ENCODE measurements around the gene EMC8.

EMC8 gene

GRCh38 chr16:85770741-85771140 is 28.6 kb downstream of the EMC8 start:
- no peak for TF ChIP-seq CTCF (IDR thresholded peaks at IDR 0.05)
- TF ChIP-seq ZFX (IDR thresholded peaks at IDR 0.05; ENCODE audit: borderline replicate concordance) = no peak
- H3K27ac ChIP-seq = no peak overlapping the region

GRCh38 chr16:85768199-85768598 is 31.1 kb downstream of the EMC8 start:
- H3K27ac ChIP-seq = no peak overlapping the region
- TF ChIP-seq ZFX (IDR thresholded peaks at IDR 0.05; ENCODE audit: borderline replicate concordance) (no peak), CTCF (IDR thresholded peaks at IDR 0.05) (no peak)

- TF ChIP-seq CTCF (IDR thresholded peaks at IDR 0.05) = no peak
- no peak for TF ChIP-seq ZFX (IDR thresholded peaks at IDR 0.05; ENCODE audit: borderline replicate concordance)
- H3K27ac ChIP-seq = no peak overlapping the region
Measured at GRCh38 chr16:85767531-85767930, 31.8 kb downstream of the EMC8 start.

- H3K27ac ChIP-seq = no peak overlapping the region
- TF ChIP-seq ZFX (IDR thresholded peaks at IDR 0.05; ENCODE audit: borderline replicate concordance) = no peak
- no peak for TF ChIP-seq CTCF (IDR thresholded peaks at IDR 0.05)
Measured at GRCh38 chr16:85765767-85766166, 33.6 kb downstream of the EMC8 start.

GRCh38 chr16:85765211-85765610 is 34.1 kb downstream of the EMC8 start:
- TF ChIP-seq CTCF (IDR thresholded peaks at IDR 0.05) (no peak), ZFX (IDR thresholded peaks at IDR 0.05; ENCODE audit: borderline replicate concordance) (no peak)
- no peak overlapping the region for H3K27ac ChIP-seq

- TF ChIP-seq CTCF (IDR thresholded peaks at IDR 0.05) = no peak
- no peak for TF ChIP-seq ZFX (IDR thresholded peaks at IDR 0.05; ENCODE audit: borderline replicate concordance)
- H3K27ac ChIP-seq = no peak overlapping the region
Measured at GRCh38 chr16:85763616-85764015, 35.7 kb downstream of the EMC8 start.

- TF ChIP-seq ZFX (IDR thresholded peaks at IDR 0.05; ENCODE audit: borderline replicate concordance) (no peak), CTCF (IDR thresholded peaks at IDR 0.05) (no peak)
- no peak overlapping the region for H3K27ac ChIP-seq
Measured at GRCh38 chr16:85762970-85763369, 36.4 kb downstream of the EMC8 start.
